ENCODE results near the gene OR4D11.

Gene OR4D11

GRCh38 chr11:59548309-59548656 is 44.9 kb downstream of the OR4D11 start:
- DNase-seq (ENCODE audit: low read depth, low spot score) = no peak

- DNase-seq (ENCODE audit: low read depth, low spot score) = peak; percentile 80
Observed at GRCh38 chr11:59550368-59550841, 47.0 kb downstream of the OR4D11 start.

GRCh38 chr11:59550842-59551658 is 47.7 kb downstream of the OR4D11 start:
- DNase-seq (ENCODE audit: low read depth, low spot score) = peak; percentile 78

GRCh38 chr11:59551659-59552521 is 48.5 kb downstream of the OR4D11 start:
- DNase-seq (ENCODE audit: low read depth, low spot score) = peak; percentile 66

DNA sequence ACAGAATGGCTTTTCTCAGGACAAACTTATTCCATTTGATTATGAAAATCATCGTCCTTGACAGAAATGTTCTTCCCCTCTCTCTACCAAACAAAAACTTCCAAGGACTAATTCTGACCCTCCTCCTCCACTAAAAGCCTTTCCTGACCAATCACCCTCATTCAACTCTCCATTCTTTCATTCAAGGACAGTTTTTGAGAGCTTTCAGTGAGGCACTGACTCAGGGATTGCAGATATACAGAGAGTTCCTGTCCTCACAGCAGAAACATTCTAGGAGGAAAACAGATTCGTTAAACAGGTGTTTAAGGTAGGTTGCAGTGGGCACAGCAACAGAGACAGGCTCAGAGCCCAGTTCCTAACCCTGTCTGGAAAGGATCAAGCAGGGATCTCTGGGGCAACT is 49.5 kb downstream of the OR4D11 start:
- DNase-seq (ENCODE audit: low read depth, low spot score) = no peak

DNA sequence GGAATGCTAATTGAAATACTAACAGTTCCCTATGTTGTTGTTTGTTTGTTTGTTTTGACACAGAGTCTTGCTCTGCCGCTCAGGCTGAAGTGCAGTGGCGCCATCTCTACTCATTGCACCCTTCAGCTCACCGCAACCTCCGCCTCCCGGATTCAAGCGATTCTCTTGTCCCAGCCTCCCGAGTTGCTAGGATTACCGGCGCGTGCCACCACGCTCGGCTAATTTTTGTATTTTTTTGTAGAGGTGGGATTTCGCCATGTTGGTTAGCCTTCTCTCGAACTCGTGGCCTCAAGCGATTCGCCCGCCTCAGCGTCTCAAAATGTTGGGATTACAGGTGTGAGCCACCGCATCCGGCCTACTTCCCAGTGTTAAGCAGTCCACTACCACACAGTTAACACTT is 49.9 kb downstream of the OR4D11 start:
- DNase-seq (ENCODE audit: low read depth, low spot score) = no peak
